OCI-LY7 (cell line): Measurements from ENCODE around the gene ID1. TPM values are rescaled to one million over a fixed set of nuclear protein-coding genes. Genes with fewer than 3 reads are reported as not detected.

Experiments used
- BruUV-seq: library from RNA; stranded (reverse); fragments of 400-500 nt; replicated peaks from 2 replicates; lab custom pipeline; 2021; lab: Mats Ljungman, UMichigan
- CTCF ChIA-PET: fragments of 300-600 bp; sonication (Branson Sonifier 250); formaldehyde crosslinking; loops from one replicate; lab custom pipeline; 2022; ENCODE audit warnings: antibody characterized with exemption; ENCODE audit not compliant: unreplicated experiment; lab: Charles Lee
- POLR2A ChIA-PET: fragments of 300-600 bp; sonication (Branson Sonifier 250); formaldehyde crosslinking; loops from one replicate; lab custom pipeline; 2022; ENCODE audit warnings: antibody characterized with exemption; lab: Charles Lee
- DNase-seq: peaks from one replicate; pipeline ENCODE4 v3.0.0-alpha.2; 2015; ENCODE audit warnings: low spot score
- H2AFZ ChIP-seq: fragments of 200-600 bp; sonication (generic), shearing (Covaris generic); 2 replicates; pipeline ENCODE4 v1.6.1; 2014; ENCODE audit warnings: mild to moderate bottlenecking, antibody characterized with exemption, low read length, moderate library complexity
- H3K27ac ChIP-seq: fragments of 200-600 bp; sonication (generic); 2 replicates; pipeline ENCODE4 v1.5.1; 2014; ENCODE audit warnings: mixed run types, low read depth, mild to moderate bottlenecking, moderate library complexity, low read length, inconsistent platforms; ENCODE audit not compliant: poor library complexity, severe bottlenecking
- H3K36me3 ChIP-seq: fragments of 200-600 bp; sonication (generic); 2 replicates; pipeline ENCODE4 v1.6.1; 2014; ENCODE audit warnings: mild to moderate bottlenecking, antibody characterized with exemption, low read length, moderate library complexity, mixed read lengths; ENCODE audit not compliant: insufficient read depth
- H3K4me1 ChIP-seq: fragments of 200-600 bp; sonication (generic); 2 replicates; pipeline ENCODE4 v1.5.1; 2014; ENCODE audit warnings: mild to moderate bottlenecking, low read length; ENCODE audit not compliant: insufficient read depth, poor library complexity, severe bottlenecking
- H3K4me2 ChIP-seq: fragments of 200-600 bp; sonication (generic); 2 replicates; pipeline ENCODE4 v1.6.1; 2014; ENCODE audit warnings: mild to moderate bottlenecking, low read length
- H3K4me3 ChIP-seq: fragments of 200-600 bp; sonication (generic); 2 replicates; pipeline ENCODE4 v1.5.1; 2014; ENCODE audit warnings: mild to moderate bottlenecking, low read depth, low read length; ENCODE audit not compliant: poor library complexity, severe bottlenecking
- H3K79me2 ChIP-seq: fragments of 200-600 bp; sonication (generic); 2 replicates; pipeline ENCODE4 v1.6.1; 2016; ENCODE audit warnings: low read depth, mild to moderate bottlenecking, low read length, moderate library complexity, mixed read lengths; ENCODE audit not compliant: insufficient read depth
- H3K9me2 ChIP-seq: fragments of 200-600 bp; sonication (generic); 2 replicates; pipeline ENCODE4 v1.6.1; 2016; ENCODE audit warnings: mild to moderate bottlenecking, low read length, mixed read lengths; ENCODE audit not compliant: insufficient read depth
- H3K9me3 ChIP-seq: fragments of 200-600 bp; sonication (generic); 2 replicates; pipeline ENCODE4 v1.6.1; 2014; ENCODE audit warnings: mild to moderate bottlenecking, mixed run types, low read length, mixed read lengths
- H4K20me1 ChIP-seq: fragments of 200-600 bp; sonication (generic); 2 replicates; pipeline ENCODE4 v1.6.1; 2014; ENCODE audit warnings: mild to moderate bottlenecking, antibody characterized with exemption, low read length, moderate library complexity, mixed read lengths; ENCODE audit not compliant: insufficient read depth
- CTCF ChIP-seq: fragments of 200-600 bp; sonication (generic); conservative IDR thresholded peaks from 2 replicates; pipeline ENCODE4 v1.5.1; 2014; ENCODE audit warnings: mild to moderate bottlenecking, antibody characterized with exemption, low read length, moderate library complexity, mixed read lengths
- EZH2phosphoT487 ChIP-seq: fragments of 200-600 bp; sonication (generic); IDR thresholded peaks from 2 replicates; pipeline ENCODE4 v1.6.1; 2018; ENCODE audit warnings: low read depth, borderline replicate concordance, mild to moderate bottlenecking, mixed run types, antibody characterized with exemption, low read length, moderate library complexity, mixed read lengths
- intact Hi-C: fragments of 100-400 bp; cut with micrococcal nuclease; formaldehyde crosslinking; loops from one replicate; pipeline ENCODE4 v1.10.0; 2022; ENCODE audit not compliant: unreplicated experiment
- total RNA-seq, 2 experiments: library from RNA; depleted of rRNA in 1 of 2; stranded (reverse); fragments of >200 nt in 1 of 2; shearing (Covaris generic) in 1 of 2; gene quantifications; 2 replicates each; pipeline ENCODE4 v1.2.3, GENCODE V29; 2014 to 2022

The ID1 gene
- total RNA-seq, 2 experiments from 2014 or later: 3.3 to 3.6 TPM

GRCh38 chr20:31637660-31638059 is 32.6 kb downstream of the ID1 start, which contains the start of gene COX4I2:
TSS of gene COX4I2 (plus strand) at chr20:31637912. CDS start at chr20:31639018, 1,106 bp downstream.
- Histone ChIP-seq H3K9me2 (no peaks in the 10 kb centered on the region), H3K4me1 (peaks cover 1% of the 10 kb centered on the region), H3K4me3 (no peak within 1 kb of the TSS), H4K20me1 (no peaks in the 10 kb centered on the region), H2AFZ (no peak within 1 kb of the TSS), H3K9me3 (no peaks in the 10 kb centered on the region), H3K36me3 (no peaks in the 10 kb centered on the region), H3K4me2 (no peak within 1 kb of the TSS), H3K79me2 (no peaks in the 10 kb centered on the region), H3K27ac (no peak within 1 kb of the TSS)
- TF ChIP-seq CTCF: no peak
- no peak for TF ChIP-seq EZH2phosphoT487
- BruUV-seq: no TSS peak
- no peak for DNase-seq
- ChIA-PET CTCF (no interaction called here), POLR2A (no interaction called here)
- intact Hi-C loops: no loop called here

GRCh38 chr20:31638317-31638716 is 33.2 kb downstream of the ID1 start:
- no peak overlapping the region for H3K27ac ChIP-seq
- no peaks in the 10 kb centered on the region for H3K79me2 ChIP-seq
- no peaks in the 10 kb centered on the region for H3K9me3 ChIP-seq
- peaks cover 5% of the 10 kb centered on the region for H3K4me1 ChIP-seq
- no peaks in the 10 kb centered on the region for H3K9me2 ChIP-seq
- H3K36me3 ChIP-seq: no peaks in the 10 kb centered on the region
- BruUV-seq: no TSS peak
- no peak overlapping the region for H3K4me3 ChIP-seq
- H3K4me2 ChIP-seq: no peak overlapping the region
- DNase-seq: no peak
- POLR2A ChIA-PET: no interaction called here
- H2AFZ ChIP-seq: no peak overlapping the region
- intact Hi-C loops: no loop called here
- no peaks in the 10 kb centered on the region for H4K20me1 ChIP-seq
- CTCF ChIA-PET: no interaction called here
- no peak for TF ChIP-seq CTCF
- no peak for TF ChIP-seq EZH2phosphoT487

- intact Hi-C loops: no loop called here
- H3K9me3 ChIP-seq: no peaks in the 10 kb centered on the region
- H3K27ac ChIP-seq: no peak overlapping the region
- H3K9me2 ChIP-seq: no peaks in the 10 kb centered on the region
- no peaks in the 10 kb centered on the region for H4K20me1 ChIP-seq
- CTCF ChIA-PET: no interaction called here
- H2AFZ ChIP-seq: no peak overlapping the region
- H3K4me2 ChIP-seq: no peak overlapping the region
- DNase-seq: no peak
- H3K4me3 ChIP-seq: no peak overlapping the region
- H3K79me2 ChIP-seq: no peaks in the 10 kb centered on the region
- TF ChIP-seq CTCF: no peak
- TF ChIP-seq EZH2phosphoT487: no peak
- no TSS peak for BruUV-seq
- H3K36me3 ChIP-seq: no peaks in the 10 kb centered on the region
- POLR2A ChIA-PET: no interaction called here
- H3K4me1 ChIP-seq: peaks cover 5% of the 10 kb centered on the region
These were observed 33.7 kb downstream of the ID1 start for GRCh38 chr20:31638816-31639215.
